ENCODE measurements around the gene SPON2.
A peak's percentile ranks its signal among the peaks of the same experiment; 100 is the strongest.

SPON2 gene

DNA sequence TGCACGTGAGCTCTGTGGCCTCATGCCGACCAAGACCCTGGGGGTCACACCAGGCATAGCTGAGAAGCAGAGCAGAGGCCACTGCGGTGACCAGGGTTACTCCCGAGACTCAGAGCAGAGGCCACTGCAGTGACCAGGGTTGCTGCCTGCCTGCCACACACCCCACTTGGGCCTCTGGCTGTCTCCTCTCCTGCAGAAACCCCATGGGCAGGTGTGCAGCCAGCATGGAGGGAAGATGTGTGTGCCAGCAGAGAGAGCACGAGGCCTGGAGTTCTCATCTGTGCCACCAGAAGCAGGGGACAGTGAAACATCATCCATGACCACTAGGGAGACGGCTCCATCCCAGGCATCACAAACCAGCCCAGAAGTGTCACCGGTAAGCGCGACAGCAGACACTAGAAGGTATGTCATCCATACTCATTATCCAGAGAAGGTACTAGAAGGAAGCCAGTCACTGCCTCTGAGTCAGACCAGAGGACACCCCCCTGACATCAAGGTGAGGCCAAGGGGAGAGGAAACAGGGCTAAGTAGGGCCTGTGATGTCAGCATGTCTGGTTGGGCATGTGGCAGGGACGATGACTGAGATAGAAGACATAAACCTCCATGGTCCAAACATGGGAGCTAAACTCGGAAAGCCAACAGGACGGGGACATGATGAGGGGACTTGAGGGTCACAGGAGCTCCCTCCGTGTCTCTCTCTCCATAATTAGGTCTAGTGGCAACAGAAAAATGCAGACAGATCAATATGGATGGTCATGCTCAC, 24.2 kb upstream of the SPON2 start:
- DNase-seq, result no peak
- in situ Hi-C loops (cut with MboI; ENCODE audit: low pct_unique_long_range_greater_than_20kb, low sequenced_read_pairs), result no loop called here

- no peak for DNase-seq
- in situ Hi-C loops (cut with MboI; ENCODE audit: low pct_unique_long_range_greater_than_20kb, low sequenced_read_pairs), result no loop called here
Measured at GRCh38 chr4:1195891-1196401, 23.6 kb upstream of the SPON2 start.

DNA sequence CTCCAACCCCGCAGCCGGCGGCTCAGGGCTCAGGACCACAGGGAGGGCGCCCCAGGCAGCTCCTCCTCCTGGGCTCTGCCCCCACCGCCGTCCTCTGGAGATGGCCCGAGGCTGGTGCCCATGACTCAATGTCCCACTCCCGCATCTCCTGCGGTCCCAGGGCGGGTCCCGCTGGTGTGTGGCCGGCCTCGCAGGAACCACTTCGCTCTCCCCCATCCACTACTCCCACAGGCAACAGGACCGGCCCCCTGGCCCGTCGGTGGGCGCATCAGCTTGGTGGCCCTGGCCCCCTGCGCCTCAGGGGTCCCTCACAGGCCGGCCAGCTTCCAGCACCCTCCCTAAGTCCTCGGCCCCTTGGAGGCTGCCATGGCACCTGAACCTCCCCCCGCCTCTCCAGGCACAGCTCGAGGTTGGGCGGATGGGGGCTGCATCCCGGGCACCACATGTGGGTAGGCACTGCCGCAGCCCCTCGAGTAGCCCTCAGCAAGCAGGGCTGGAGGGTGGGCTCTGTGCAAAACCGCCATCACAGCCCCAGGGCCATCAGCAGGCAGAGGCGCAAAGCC, 22.8 kb upstream of the SPON2 start:
- DNase-seq, result no peak
- in situ Hi-C loops (cut with MboI; ENCODE audit: low pct_unique_long_range_greater_than_20kb, low sequenced_read_pairs), result no loop called here

DNA sequence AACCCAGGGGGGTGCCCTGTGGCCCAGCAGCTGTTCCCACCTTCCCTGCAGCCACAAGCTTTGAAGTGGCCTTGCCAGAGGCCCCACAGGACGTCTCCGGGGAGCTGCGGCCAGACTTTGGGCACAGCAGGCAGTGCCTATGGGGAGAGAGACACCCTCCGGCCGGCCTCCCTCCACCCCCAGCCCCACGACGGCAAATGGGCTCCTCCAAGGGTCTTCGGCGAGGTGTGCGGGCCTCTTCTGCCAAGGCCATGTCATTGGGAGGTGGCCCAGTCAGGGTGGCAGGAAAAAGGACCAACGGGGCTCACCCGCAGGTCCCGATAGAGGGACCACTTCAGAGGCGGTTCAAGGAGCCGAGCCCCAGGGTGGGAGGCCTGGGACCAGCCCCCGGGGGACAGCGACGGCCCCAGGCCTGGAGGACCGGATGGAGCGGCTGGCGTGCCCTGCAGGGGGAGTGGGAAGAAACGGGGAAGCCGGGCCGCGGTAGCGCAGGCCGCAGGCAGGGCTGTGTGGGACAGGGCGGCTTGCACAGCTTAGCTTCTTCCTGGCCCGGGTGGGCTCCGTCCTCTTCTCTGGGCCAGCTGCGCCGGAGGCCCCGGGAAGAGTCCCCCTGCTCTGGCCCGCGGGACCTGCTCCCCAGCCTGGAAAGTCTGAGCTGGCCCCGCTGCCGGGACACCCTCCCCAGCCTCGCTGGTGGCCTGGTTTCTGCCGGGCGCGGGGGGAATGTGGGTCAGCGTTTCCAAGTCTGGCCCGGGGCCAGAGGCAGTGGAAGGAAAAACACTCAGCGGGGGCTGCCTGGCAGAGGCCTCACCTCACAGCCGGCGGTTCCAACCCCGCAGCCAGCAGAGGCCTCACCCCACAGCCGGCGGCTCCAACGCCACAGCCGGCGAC, 21.9 kb upstream of the SPON2 start:
- DNase-seq, result no peak
- in situ Hi-C loops (cut with MboI; ENCODE audit: low pct_unique_long_range_greater_than_20kb, low sequenced_read_pairs), result no loop called here

DNA sequence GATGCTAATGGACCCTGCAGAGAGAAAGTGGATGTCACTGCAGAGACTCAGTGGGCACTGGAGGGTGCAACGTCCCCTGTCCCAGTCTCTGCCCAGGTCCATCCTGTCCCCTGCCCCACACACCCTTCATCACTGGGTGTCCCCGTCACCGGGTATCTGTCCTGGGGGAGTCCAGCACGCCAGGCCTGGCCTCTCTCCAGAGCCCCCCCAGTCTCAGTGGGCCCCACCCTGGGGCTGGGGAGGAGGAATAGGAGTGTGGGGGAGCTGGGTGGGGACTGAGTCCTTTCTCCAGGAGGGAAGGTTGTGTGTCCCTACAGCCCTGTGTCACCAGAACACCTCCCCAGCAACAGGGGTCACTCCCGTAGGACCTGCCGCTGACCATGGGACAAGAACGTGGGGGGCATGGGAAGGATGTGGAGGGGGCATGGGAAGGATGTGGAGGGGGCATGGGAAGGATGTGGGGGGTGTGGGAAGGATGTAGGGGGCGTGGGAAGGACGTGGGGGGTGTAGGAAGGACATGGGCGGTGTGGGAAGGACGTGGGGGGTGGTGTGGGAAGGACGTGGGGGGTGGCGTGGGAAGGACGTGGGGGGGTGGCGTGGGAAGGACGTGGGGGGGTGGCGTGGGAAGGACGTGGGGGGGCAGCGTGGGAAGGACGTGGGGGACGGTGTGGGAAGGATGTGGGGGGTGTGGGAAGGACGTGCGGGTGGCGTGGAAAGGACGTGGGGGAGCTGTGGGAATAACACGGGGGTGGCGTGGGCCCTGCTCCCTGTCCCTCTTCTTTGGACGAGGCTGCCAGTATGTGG, 21.0 kb upstream of the SPON2 start:
- DNase-seq, result no peak
- in situ Hi-C loops (cut with MboI; ENCODE audit: low pct_unique_long_range_greater_than_20kb, low sequenced_read_pairs), result no loop called here

- in situ Hi-C loops (cut with MboI; ENCODE audit: low pct_unique_long_range_greater_than_20kb, low sequenced_read_pairs), result no loop called here
- no peak for DNase-seq
Measured at GRCh38 chr4:1192493-1193205, 20.3 kb upstream of the SPON2 start.

- in situ Hi-C loops (cut with MboI; ENCODE audit: low pct_unique_long_range_greater_than_20kb, low sequenced_read_pairs), result no loop called here
- DNase-seq, result no peak
Measured at GRCh38 chr4:1192091-1192492, 19.7 kb upstream of the SPON2 start.

DNA sequence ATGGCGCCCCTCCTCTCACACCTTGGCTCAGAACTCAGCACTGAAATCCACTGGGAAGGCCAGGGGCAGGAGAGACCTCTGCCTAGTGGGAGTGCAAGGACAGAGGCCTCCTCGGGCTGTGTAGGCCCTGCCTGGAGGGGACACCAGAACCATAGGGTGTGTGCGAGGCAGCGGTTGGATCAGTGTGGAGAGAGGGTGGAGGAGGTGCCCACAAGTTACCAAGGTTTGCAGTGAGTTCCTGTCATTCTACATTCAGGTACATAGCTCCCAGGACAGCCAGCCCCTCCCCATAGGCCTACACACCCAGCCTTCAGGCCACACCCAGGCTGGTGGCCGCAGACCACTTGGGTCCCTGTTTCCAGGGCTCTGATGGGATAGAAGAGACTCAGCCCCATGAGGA, 19.2 kb upstream of the SPON2 start:
- in situ Hi-C loops (cut with MboI; ENCODE audit: low pct_unique_long_range_greater_than_20kb, low sequenced_read_pairs), result no loop called here
- DNase-seq, result no peak

GRCh38 chr4:1187182-1187581, 14.8 kb upstream of the SPON2 start:
- in situ Hi-C loops (cut with MboI; ENCODE audit: low pct_unique_long_range_greater_than_20kb, low sequenced_read_pairs), result no loop called here

DNA sequence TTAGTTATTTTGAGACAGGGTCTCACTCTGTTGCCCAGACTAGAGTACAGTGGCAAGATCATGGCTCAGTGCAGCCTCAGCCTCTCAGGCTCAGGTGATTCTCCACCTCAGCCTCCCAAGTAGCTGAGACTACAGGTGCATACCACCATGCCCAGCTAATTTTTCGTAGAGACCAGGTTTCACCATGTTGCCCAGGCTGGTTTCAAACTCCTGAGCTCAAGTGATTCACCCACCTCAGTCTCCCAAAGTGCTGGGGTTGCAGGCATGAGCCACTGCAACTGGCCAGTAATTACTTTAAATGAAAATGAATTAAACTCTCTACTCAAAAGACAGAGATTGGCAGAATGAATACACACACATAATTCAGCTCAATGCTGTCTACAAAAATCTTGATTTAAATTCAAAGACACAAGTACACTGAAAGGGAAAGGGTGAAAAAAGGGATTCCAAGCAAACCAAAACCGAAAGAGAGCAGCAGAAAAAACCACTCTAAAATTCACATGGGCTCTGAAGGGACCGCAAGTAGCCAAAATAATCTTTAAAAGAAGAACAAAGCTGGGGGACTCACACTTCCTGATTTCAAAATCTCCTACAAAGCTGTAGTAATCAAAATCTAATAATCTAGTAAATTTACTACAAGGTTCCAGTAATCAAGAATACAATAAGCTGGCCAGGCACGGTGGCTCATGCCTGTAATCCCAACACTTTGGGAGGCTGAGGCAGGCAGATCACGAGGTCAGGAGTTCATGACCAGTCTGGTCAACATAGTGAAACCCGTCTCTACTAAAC, 11.8 kb upstream of the SPON2 start:
- in situ Hi-C loops (cut with MboI; ENCODE audit: low pct_unique_long_range_greater_than_20kb, low sequenced_read_pairs), result no loop called here
- DNase-seq, result peak; percentile 26

More at GRCh38 chr4:1187182-1187581, 14.8 kb upstream of the SPON2 start:
- no peak for DNase-seq

GRCh38 chr4:1182313-1182712, 9.9 kb upstream of the SPON2 start:
- in situ Hi-C loops (cut with MboI; ENCODE audit: low pct_unique_long_range_greater_than_20kb, low sequenced_read_pairs), result no loop called here
- DNase-seq, result no peak

- no peak for DNase-seq
- in situ Hi-C loops (cut with MboI; ENCODE audit: low pct_unique_long_range_greater_than_20kb, low sequenced_read_pairs), result no loop called here
Measured at GRCh38 chr4:1180663-1181062, 8.3 kb upstream of the SPON2 start.

DNA sequence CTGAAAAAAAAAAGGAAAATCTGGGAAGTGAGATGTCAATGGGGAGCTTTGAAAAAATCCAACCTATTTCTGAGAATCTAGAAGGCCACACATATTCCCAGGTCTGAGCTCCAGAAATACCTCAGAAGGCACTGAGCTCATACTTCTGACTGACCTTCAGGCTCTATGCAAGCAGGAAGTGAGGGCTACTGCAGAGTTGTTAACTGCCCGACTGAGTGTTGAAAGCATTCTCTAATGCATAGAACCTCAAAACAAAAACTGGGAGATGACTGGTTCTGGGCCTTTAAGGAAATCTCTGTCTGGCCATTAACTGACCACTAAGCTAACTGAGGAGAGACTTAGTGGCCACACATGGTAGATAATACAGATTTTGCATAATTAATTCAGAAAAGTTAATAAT, 7.6 kb upstream of the SPON2 start:
- in situ Hi-C loops (cut with MboI; ENCODE audit: low pct_unique_long_range_greater_than_20kb, low sequenced_read_pairs), result no loop called here
- no peak for DNase-seq

DNA sequence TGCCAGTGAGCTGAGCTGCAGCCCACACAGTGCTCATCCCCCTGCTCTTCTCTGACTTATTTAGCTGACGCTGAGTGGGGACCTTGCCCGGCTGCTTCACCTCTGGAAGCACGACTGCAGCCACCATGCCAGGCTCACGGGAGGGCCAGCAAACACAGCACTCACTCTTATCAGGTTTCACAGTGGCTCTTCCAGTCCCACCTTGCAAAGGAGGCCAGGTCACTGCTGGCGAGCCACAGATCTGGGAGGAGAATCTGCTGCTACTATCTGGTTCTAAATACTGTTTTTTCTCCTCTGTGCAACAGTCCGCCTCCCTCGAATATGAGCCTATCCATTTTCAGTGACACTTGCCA, 6.7 kb upstream of the SPON2 start:
- DNase-seq, result no peak
- in situ Hi-C loops (cut with MboI; ENCODE audit: low pct_unique_long_range_greater_than_20kb, low sequenced_read_pairs), result no loop called here

DNA sequence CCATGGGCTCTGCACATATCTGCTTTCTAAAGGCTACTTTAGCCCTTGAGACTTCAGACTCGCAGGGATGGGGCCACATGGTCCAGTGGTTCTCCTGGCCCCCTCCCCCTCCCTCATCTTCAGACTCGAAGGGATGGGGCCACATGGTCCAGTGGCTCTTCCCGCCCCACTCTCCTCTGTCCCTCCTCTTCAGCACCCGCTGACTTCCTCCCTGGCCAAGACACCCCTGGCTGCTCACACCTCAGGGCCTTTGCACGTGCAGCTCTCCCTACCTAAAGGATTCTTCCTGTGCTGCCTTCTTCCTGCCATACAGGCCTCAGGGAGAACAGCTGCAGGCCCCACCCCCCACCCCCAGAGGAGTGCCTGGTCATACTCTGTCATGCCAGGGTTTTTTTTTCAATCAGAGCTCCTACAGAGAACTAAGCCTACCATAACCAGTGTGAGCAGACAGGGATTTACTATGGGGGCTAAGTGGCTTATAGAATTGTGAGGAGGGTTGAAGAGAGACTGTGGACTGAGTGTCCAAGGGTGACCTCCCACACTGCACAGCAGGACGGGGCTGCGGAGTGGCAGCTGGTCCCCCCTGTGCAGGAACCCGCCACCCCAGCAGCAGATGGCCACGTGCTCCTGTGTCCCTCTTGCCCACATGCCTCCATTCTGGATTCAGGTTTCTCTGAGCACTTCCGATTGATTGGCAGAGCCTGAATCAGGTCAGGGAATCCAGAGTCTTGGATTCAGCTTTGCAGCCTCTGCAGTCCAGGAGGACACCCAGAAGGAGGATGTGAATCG, 6.1 kb upstream of the SPON2 start:
- DNase-seq, result no peak
- in situ Hi-C loops (cut with MboI; ENCODE audit: low pct_unique_long_range_greater_than_20kb, low sequenced_read_pairs), result no loop called here

- no peak for DNase-seq
- in situ Hi-C loops (cut with MboI; ENCODE audit: low pct_unique_long_range_greater_than_20kb, low sequenced_read_pairs), result no loop called here
Measured at GRCh38 chr4:1177274-1178141, 5.1 kb upstream of the SPON2 start.
